HCT116 (cell line): ENCODE results near the gene TAF11L11. TPM values are rescaled to one million over a fixed set of nuclear protein-coding genes. Genes with fewer than 3 reads are reported as not detected.
"Not testable (repeated sequence)": the region's sequence is repeated elsewhere in the genome, so short reads cannot be mapped to it uniquely, and the experiment has no call there.

ENCODE experiments used
- ATAC-seq: fragments of 200-7000 bp; cut with Tn5 transposase; 2 replicates; pipeline ENCODE4 v1.9.1; 2020; ENCODE audit warnings: mild to moderate bottlenecking, moderate library complexity
- BruUV-seq: library from RNA; stranded (reverse); fragments of 400-500 nt; replicated peaks from 2 replicates; lab custom pipeline; 2021; lab: Mats Ljungman, UMichigan
- CTCF ChIA-PET: fragments of 300-600 bp; sonication (Branson Sonifier 250); formaldehyde crosslinking; loops from one replicate; lab custom pipeline; 2021; ENCODE audit warnings: antibody characterized with exemption; lab: Charles Lee
- POLR2A ChIA-PET: fragments of 300-600, 350-600 bp; sonication (Branson Sonifier 250); formaldehyde crosslinking; loops from one replicate; lab custom pipeline; 2021; ENCODE audit warnings: antibody characterized with exemption; lab: Charles Lee
- RAD21 ChIA-PET, 2 experiments: fragments of 300-600 bp; sonication (Branson Sonifier 250); formaldehyde crosslinking; loops; one replicate each; lab custom pipeline; 2023; ENCODE audit warnings: low total read pairs in 2 of 2; ENCODE audit not compliant: uncharacterized antibody in 2 of 2, unreplicated experiment in 2 of 2, low non-redundant PET in 1 of 2; lab: Charles Lee
- DNase-seq: peaks from one replicate; pipeline ENCODE4 v3.0.0-alpha.2; 2010; ENCODE audit warnings: low read depth, low spot score
- H2AFZ ChIP-seq: fragments of 200-600 bp; shearing (Covaris generic), sonication (generic); 2 replicates; pipeline ENCODE4 v1.6.1; 2017; ENCODE audit warnings: low read depth, mixed run types, mixed read lengths, antibody characterized with exemption, low read length; ENCODE audit not compliant: poor library complexity, severe bottlenecking
- H3K27ac ChIP-seq: 2 replicates; pipeline ENCODE4 v1.5.1; 2012; ENCODE audit warnings: low read depth, low read length
- H3K27me3 ChIP-seq: fragments of 200-600 bp; sonication (generic); 2 replicates; pipeline ENCODE4 v1.6.1; 2016; ENCODE audit warnings: mixed run types, low read length, mixed read lengths; ENCODE audit not compliant: insufficient read depth
- H3K36me3 ChIP-seq, 2 experiments: fragments of 200-500 bp in 1 of 2; fragments of 200-600 bp in 1 of 2; sonication (Bioruptor generic) in 1 of 2; sonication (generic) in 1 of 2; 2 replicates each; pipeline versions ENCODE4 v1.5.1 to v1.6.1; 2014 to 2016; ENCODE audit warnings: low read length in 2 of 2, inconsistent platforms in 1 of 2, mixed read lengths in 1 of 2, mixed run types in 1 of 2; ENCODE audit not compliant: insufficient read depth in 2 of 2, control insufficient read depth in 1 of 2
- H3K4me1 ChIP-seq, 2 experiments: fragments of 200-600 bp in 1 of 2; sonication (generic) in 1 of 2; 2 replicates each; pipeline versions ENCODE4 v1.5.1 to v1.6.1; 2012 to 2017; ENCODE audit warnings: low read length in 2 of 2, inconsistent platforms in 1 of 2, mild to moderate bottlenecking in 1 of 2, mixed read lengths in 1 of 2, mixed run types in 1 of 2, moderate library complexity in 1 of 2; ENCODE audit not compliant: insufficient read depth in 2 of 2, control insufficient read depth in 1 of 2
- H3K4me2 ChIP-seq: fragments of 200-600 bp; sonication (generic); 2 replicates; pipeline ENCODE4 v1.6.1; 2017; ENCODE audit warnings: mixed run types, low read length, mixed read lengths
- H3K4me3 ChIP-seq, 2 experiments: fragments of 200-600 bp in 1 of 2; sonication (generic) in 1 of 2; replicated peaks in 1 of 2; 2 replicates each; pipeline ENCODE4 v1.5.1; 2011 to 2016; ENCODE audit warnings: low read length in 2 of 2, control low read depth in 1 of 2, low read depth in 1 of 2, mild to moderate bottlenecking in 1 of 2, mixed read lengths in 1 of 2, mixed run types in 1 of 2
- H3K79me2 ChIP-seq: fragments of 200-600 bp; sonication (generic); 2 replicates; pipeline ENCODE4 v1.6.1; 2017; ENCODE audit warnings: mild to moderate bottlenecking, mixed run types, low read length, moderate library complexity, mixed read lengths; ENCODE audit not compliant: insufficient read depth
- H3K9ac ChIP-seq: fragments of 200-600 bp; sonication (generic); 2 replicates; pipeline ENCODE4 v1.6.1; 2016; ENCODE audit warnings: low read length, mixed read lengths
- H3K9me2 ChIP-seq: fragments of 200-600 bp; sonication (generic), shearing (Covaris generic); 2 replicates; pipeline ENCODE4 v1.6.1; 2017; ENCODE audit warnings: mixed run types, mild to moderate bottlenecking, moderate library complexity; ENCODE audit not compliant: insufficient read depth
- H3K9me3 ChIP-seq, 2 experiments: fragments of 200-500 bp in 1 of 2; fragments of 200-600 bp in 1 of 2; sonication (Bioruptor generic) in 1 of 2; sonication (generic) in 1 of 2; 2 replicates each; pipeline ENCODE4 v1.6.1; 2014 to 2017; ENCODE audit warnings: low read length in 2 of 2, mixed read lengths in 2 of 2, inconsistent platforms in 1 of 2, low read depth in 1 of 2, mild to moderate bottlenecking in 1 of 2, mixed run types in 1 of 2, moderate library complexity in 1 of 2; ENCODE audit not compliant: control insufficient read depth in 1 of 2, insufficient read depth in 1 of 2
- H4K20me1 ChIP-seq: fragments of 200-600 bp; sonication (generic), shearing (Covaris generic); 2 replicates; pipeline ENCODE4 v1.6.1; 2017; ENCODE audit warnings: mixed run types, mild to moderate bottlenecking, moderate library complexity; ENCODE audit not compliant: insufficient read depth
- CBX3 ChIP-seq: IDR thresholded peaks from 2 replicates; pipeline ENCODE4 v1.6.1; 2012; ENCODE audit warnings: low read depth
- CTCF ChIP-seq, 3 experiments: fragments of 200-600 bp in 1 of 3; sonication (generic) in 1 of 3; IDR thresholded peaks in 2 of 3; conservative IDR thresholded peaks in 1 of 3; 2 replicates each; pipeline ENCODE4 v1.5.1; 2012 to 2017; ENCODE audit warnings: low read depth in 2 of 3, low read length in 2 of 3, antibody characterized with exemption in 1 of 3, borderline replicate concordance in 1 of 3, control low read depth in 1 of 3, mild to moderate bottlenecking in 1 of 3, mixed read lengths in 1 of 3, mixed run types in 1 of 3, moderate library complexity in 1 of 3; ENCODE audit not compliant: insufficient read depth in 1 of 3
- EGR1 ChIP-seq: IDR thresholded peaks from 2 replicates; pipeline ENCODE4 v1.6.1; 2012; ENCODE audit warnings: low read depth
- EZH2 ChIP-seq: fragments of 200-600 bp; sonication (generic); IDR thresholded peaks from 2 replicates; pipeline ENCODE4 v1.6.1; 2017; ENCODE audit warnings: antibody characterized with exemption, mixed run types
- EZH2phosphoT487 ChIP-seq: fragments of 200-600 bp; IDR thresholded peaks from 2 replicates; pipeline ENCODE4 v1.6.1; 2018; ENCODE audit warnings: antibody characterized with exemption, borderline replicate concordance
- POLR2A ChIP-seq: IDR thresholded peaks from 2 replicates; pipeline ENCODE4 v1.7.0; 2011; ENCODE audit warnings: borderline replicate concordance; ENCODE audit not compliant: insufficient read depth, insufficient read length; ENCODE audit errors: extremely low read depth
- ZFX ChIP-seq: fragments of 450-650 bp; IDR thresholded peaks from 2 replicates; pipeline ENCODE4 v1.6.1; 2017
- intact Hi-C: fragments of 100-400 bp; cut with micrococcal nuclease; formaldehyde crosslinking; loops from 2 replicates; pipeline ENCODE4 v1.10.0; 2022
- total RNA-seq: library from RNA; stranded (reverse); gene quantifications from one replicate; pipeline ENCODE4 v1.2.1, GENCODE V29; 2021; ENCODE audit not compliant: unreplicated experiment

Gene TAF11L11
- total RNA-seq, 1 experiment from 2014 or later = not detected

- Histone ChIP-seq H3K9me2 (no peaks in the 10 kb centered on the region), H3K4me2 (no peak within 1 kb of the TSS), H3K27ac (no peak within 1 kb of the TSS), H3K4me3 (no peak within 1 kb of the TSS), H3K9me3 (peaks cover 0 to 10% of the 10 kb centered on the region in 2 experiments; a peak in 2 of 4 replicates), H3K9ac (no peak within 1 kb of the TSS), H3K4me1 (no peaks in the 10 kb centered on the region), H3K27me3 (no peaks in the 10 kb centered on the region), H3K36me3 (no peaks in the 10 kb centered on the region), H2AFZ (no peak within 1 kb of the TSS), H3K79me2 (no peaks in the 10 kb centered on the region), H4K20me1 (no peaks in the 10 kb centered on the region)
- intact Hi-C loops = no loop called here
- DNase-seq (no peak), ATAC-seq (no peak)
- CTCF ChIA-PET = no interaction called here
- TF ChIP-seq ZFX (no peak), CBX3 (no peak), CTCF (IDR thresholded peaks at IDR 0.05 in 2 of 3, conservative IDR thresholded peaks at IDR 0.05 in 1 of 3; ENCODE audit: borderline replicate concordance in 1 of 3, insufficient read depth in 1 of 3, low read depth in 2 of 3, low read length in 2 of 3) (no peak), POLR2A (no peak), EZH2phosphoT487 (no peak), EGR1 (no peak), EZH2 (no peak)
- RAD21 ChIA-PET = no interaction called here
- no TSS peak for BruUV-seq
- POLR2A ChIA-PET = no interaction called here
These were observed 30.2 kb downstream of the TAF11L11 start, which contains the start of gene TAF11L14 for GRCh38 chr5:17634160-17634559. Gene TAF11L14 (plus strand): TSS chr5:17634460.

GRCh38 chr5:17649232-17649631, 45.2 kb downstream of the TAF11L11 start:
- RAD21 ChIA-PET, POLR2A ChIA-PET, H3K27me3 ChIP-seq, intact Hi-C loops, H2AFZ ChIP-seq, H3K4me3 ChIP-seq, ATAC-seq, H3K9ac ChIP-seq, CTCF ChIA-PET, H4K20me1 ChIP-seq, H3K4me2 ChIP-seq, DNase-seq, H3K9me2 ChIP-seq, BruUV-seq, H3K79me2 ChIP-seq, H3K36me3 ChIP-seq, H3K27ac ChIP-seq, H3K4me1 ChIP-seq: not testable (repeated sequence)
- peaks cover 0 to 14% of the 10 kb centered on the region in 2 experiments; a peak in 2 of 4 replicates for H3K9me3 ChIP-seq

DNA sequence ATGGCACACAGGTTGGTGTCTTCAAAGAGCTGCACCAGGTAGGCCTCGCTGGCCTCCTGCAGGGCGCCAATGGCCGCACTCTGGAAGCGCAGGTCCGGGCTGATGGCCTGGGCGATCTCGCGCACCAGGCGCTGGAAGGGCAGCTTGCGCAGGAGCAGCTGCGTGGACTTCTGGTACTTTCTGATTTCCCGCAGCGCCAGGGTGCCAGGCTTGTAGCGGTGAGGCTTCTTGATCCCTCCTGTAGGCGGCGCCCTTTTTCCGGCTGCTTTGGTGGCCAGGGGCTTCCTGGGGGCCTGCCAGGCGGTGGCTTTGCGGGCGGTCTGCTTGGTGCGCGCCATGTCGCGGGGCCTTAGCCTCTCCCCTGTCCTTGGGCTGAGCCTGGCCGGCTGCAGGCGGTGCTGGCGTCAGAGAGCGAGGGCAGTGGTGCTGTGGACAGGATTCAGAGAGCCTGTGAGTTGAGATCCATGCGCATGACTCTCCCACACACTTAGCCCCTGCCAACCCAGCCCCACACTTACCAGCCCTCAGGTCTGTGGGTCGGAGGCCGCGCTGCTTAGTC, 51.3 kb downstream of the TAF11L11 start:
- H2AFZ ChIP-seq, ATAC-seq, intact Hi-C loops, H3K36me3 ChIP-seq, BruUV-seq, H3K4me1 ChIP-seq, H3K79me2 ChIP-seq, DNase-seq, H3K4me2 ChIP-seq, CTCF ChIA-PET, POLR2A ChIA-PET, H4K20me1 ChIP-seq, H3K27ac ChIP-seq, H3K9me3 ChIP-seq, H3K27me3 ChIP-seq, H3K4me3 ChIP-seq, RAD21 ChIA-PET, H3K9ac ChIP-seq, H3K9me2 ChIP-seq: not testable (repeated sequence)
